Stimulated activated CD4-positive, alpha-beta T cell treated with anti-CD3 and anti-CD28 coated beads, Interleukin-1b, Interleukin-23, amount 100 ng/mL, for 1 hour (primary cell): ENCODE results near the gene SLC5A2.
"Not testable (repeated sequence)": the region's sequence is repeated elsewhere in the genome, so short reads cannot be mapped to it uniquely, and the experiment has no call there.

Source experiments
- DNase-seq, 2 donors: peaks; one replicate each; pipeline ENCODE4 v3.0.0-alpha.2; 2020; ENCODE audit warnings: low read depth in 2 of 2

SLC5A2 gene

GRCh38 chr16:31498493-31498892 is 15.6 kb downstream of the SLC5A2 start:
- DNase-seq, result no peak

- no peak for DNase-seq
These were observed 17.0 kb downstream of the SLC5A2 start for GRCh38 chr16:31499928-31500327.

- DNase-seq, result no peak
These were observed 18.5 kb downstream of the SLC5A2 start for GRCh38 chr16:31501226-31501965.

- no peak for DNase-seq
These were observed 19.0 kb downstream of the SLC5A2 start for GRCh38 chr16:31501966-31502348.

GRCh38 chr16:31502981-31503380 is 20.1 kb downstream of the SLC5A2 start:
- no peak for DNase-seq

GRCh38 chr16:31503555-31503954 is 20.6 kb downstream of the SLC5A2 start:
- DNase-seq, result not testable (repeated sequence)

GRCh38 chr16:31504159-31504558 is 21.2 kb downstream of the SLC5A2 start:
- DNase-seq, result no peak

GRCh38 chr16:31505483-31505882 is 22.6 kb downstream of the SLC5A2 start:
- DNase-seq, result no peak

- no peak for DNase-seq
These were observed 24.6 kb downstream of the SLC5A2 start for GRCh38 chr16:31507617-31507928.

- DNase-seq, result peak; percentile 44 to 60
These were observed 25.2 kb downstream of the SLC5A2 start, which contains the start of gene RUSF1 for GRCh38 chr16:31507929-31508705. TSS of gene RUSF1 (minus strand) at chr16:31508391. CDS start at chr16:31508373, 18 bp downstream.

GRCh38 chr16:31508706-31509195 is 25.8 kb downstream of the SLC5A2 start:
- no peak for DNase-seq

- no peak for DNase-seq
These were observed 30.2 kb downstream of the SLC5A2 start for GRCh38 chr16:31513126-31513525.

- no peak for DNase-seq
These were observed 31.0 kb downstream of the SLC5A2 start for GRCh38 chr16:31513884-31514283.

- DNase-seq, result no peak
These were observed 35.0 kb downstream of the SLC5A2 start for GRCh38 chr16:31517800-31518402.

- no peak for DNase-seq
These were observed 37.0 kb downstream of the SLC5A2 start for GRCh38 chr16:31519759-31520431.

- DNase-seq, result no peak
These were observed 38.4 kb downstream of the SLC5A2 start for GRCh38 chr16:31521368-31521767.

- no peak for DNase-seq
These were observed 39.1 kb downstream of the SLC5A2 start for GRCh38 chr16:31522071-31522470.

GRCh38 chr16:31523768-31524167 is 40.8 kb downstream of the SLC5A2 start:
- DNase-seq, result not testable (repeated sequence)

GRCh38 chr16:31525113-31525512 is 42.2 kb downstream of the SLC5A2 start:
- no peak for DNase-seq

GRCh38 chr16:31527734-31528274 is 44.9 kb downstream of the SLC5A2 start, which contains the start of gene AHSP:
TSS of gene AHSP (plus strand) at chr16:31527900. CDS start at chr16:31528140, 240 bp downstream.
- no peak for DNase-seq

GRCh38 chr16:31528523-31529107 is 45.7 kb downstream of the SLC5A2 start:
- no peak for DNase-seq
